ENCODE results near the gene MGRN1. TPM values are rescaled to one million over a fixed set of nuclear protein-coding genes. Genes with fewer than 3 reads are reported as not detected.

Gene MGRN1
- polyA plus RNA-seq, 1 donor from 2014 or later: 35.9 TPM

GRCh38 chr16:4686497-4687210, 62.0 kb downstream of the MGRN1 start:
- no peak for TF ChIP-seq SMC3 (conservative IDR thresholded peaks at IDR 0.05; ENCODE audit: poor library complexity)
- TF ChIP-seq EZH2 (IDR thresholded peaks at IDR 0.05; ENCODE audit: borderline replicate concordance, insufficient read depth, low read length, poor library complexity, severe bottlenecking): no peak
- no peak for TF ChIP-seq REST (IDR thresholded peaks at IDR 0.05; ENCODE audit: borderline replicate concordance)
- no peak for TF ChIP-seq TAF1 (IDR thresholded peaks at IDR 0.05; ENCODE audit: low read depth)
- TF ChIP-seq EP300 (conservative IDR thresholded peaks at IDR 0.05; ENCODE audit: poor library complexity, severe bottlenecking): no peak
- TF ChIP-seq CTCF (IDR thresholded peaks at IDR 0.05; ENCODE audit: poor library complexity, severe bottlenecking): no peak
- no peak for TF ChIP-seq RAD21 (conservative IDR thresholded peaks at IDR 0.05)
- TF ChIP-seq MXI1 (conservative IDR thresholded peaks at IDR 0.05; ENCODE audit: poor library complexity, severe bottlenecking): no peak
- TF ChIP-seq POLR2AphosphoS5 (IDR thresholded peaks at IDR 0.05): no peak
- no peaks in the 10 kb centered on the region for H3K9me3 ChIP-seq (ENCODE audit: low read length)
- no peak overlapping the region for H3K9ac ChIP-seq (ENCODE audit: low read length)
- no peak overlapping the region for H3K4me3 ChIP-seq (ENCODE audit: low read length)
- no peak overlapping the region for H2AFZ ChIP-seq (ENCODE audit: low read depth, low read length)
- no peaks in the 10 kb centered on the region for H3K79me2 ChIP-seq (replicated peaks; ENCODE audit: insufficient read depth, low read length)
- no peak overlapping the region for H3K27ac ChIP-seq (ENCODE audit: low read length)
- H3K4me2 ChIP-seq (ENCODE audit: low read length): no peak overlapping the region
- H4K20me1 ChIP-seq (ENCODE audit: insufficient read depth): no peaks in the 10 kb centered on the region
- H3K36me3 ChIP-seq (ENCODE audit: insufficient read depth, low read length): no peaks in the 10 kb centered on the region
- H3K27me3 ChIP-seq (ENCODE audit: insufficient read depth, low read depth, low read length): no peaks in the 10 kb centered on the region
- no peaks in the 10 kb centered on the region for H3F3A ChIP-seq (ENCODE audit: insufficient read depth, low read length, poor library complexity, severe bottlenecking)
- no peaks in the 10 kb centered on the region for H3K9me2 ChIP-seq (ENCODE audit: insufficient read depth, low read length)

GRCh38 chr16:4687416-4687815, 62.8 kb downstream of the MGRN1 start:
- H3K4me3 ChIP-seq (ENCODE audit: low read length): no peak overlapping the region
- no peak overlapping the region for H2AFZ ChIP-seq (ENCODE audit: low read depth, low read length)
- H3K27ac ChIP-seq (ENCODE audit: low read length): no peak overlapping the region
- H3K27me3 ChIP-seq (ENCODE audit: insufficient read depth, low read depth, low read length): no peaks in the 10 kb centered on the region
- no peaks in the 10 kb centered on the region for H3K36me3 ChIP-seq (ENCODE audit: insufficient read depth, low read length)
- no peaks in the 10 kb centered on the region for H3F3A ChIP-seq (ENCODE audit: insufficient read depth, low read length, poor library complexity, severe bottlenecking)
- no peaks in the 10 kb centered on the region for H3K79me2 ChIP-seq (replicated peaks; ENCODE audit: insufficient read depth, low read length)
- no peaks in the 10 kb centered on the region for H3K9me2 ChIP-seq (ENCODE audit: insufficient read depth, low read length)
- TF ChIP-seq MXI1 (conservative IDR thresholded peaks at IDR 0.05; ENCODE audit: poor library complexity, severe bottlenecking) (no peak), RAD21 (conservative IDR thresholded peaks at IDR 0.05) (no peak), EZH2 (IDR thresholded peaks at IDR 0.05; ENCODE audit: borderline replicate concordance, insufficient read depth, low read length, poor library complexity, severe bottlenecking) (no peak), EP300 (conservative IDR thresholded peaks at IDR 0.05; ENCODE audit: poor library complexity, severe bottlenecking) (no peak), REST (IDR thresholded peaks at IDR 0.05; ENCODE audit: borderline replicate concordance) (no peak), TAF1 (IDR thresholded peaks at IDR 0.05; ENCODE audit: low read depth) (no peak), SMC3 (conservative IDR thresholded peaks at IDR 0.05; ENCODE audit: poor library complexity) (no peak), POLR2AphosphoS5 (IDR thresholded peaks at IDR 0.05) (no peak), CTCF (IDR thresholded peaks at IDR 0.05; ENCODE audit: poor library complexity, severe bottlenecking) (no peak)
- H3K9me3 ChIP-seq (ENCODE audit: low read length): no peaks in the 10 kb centered on the region
- H4K20me1 ChIP-seq (ENCODE audit: insufficient read depth): no peaks in the 10 kb centered on the region
- H3K9ac ChIP-seq (ENCODE audit: low read length): no peak overlapping the region
- H3K4me2 ChIP-seq (ENCODE audit: low read length): no peak overlapping the region

Measured in neural cell (in vitro differentiated cells).